HEK293T (cell line): ENCODE data around the gene HIC1.
A peak's percentile ranks its signal among the peaks of the same experiment; 100 is the strongest.
"Not testable (repeated sequence)": the region's sequence is repeated elsewhere in the genome, so short reads cannot be mapped to it uniquely, and the experiment has no call there.

Experiments used
- CTCF ChIA-PET: fragments of 350-600 bp; formaldehyde crosslinking; extraction: SDS; loops from one replicate; lab custom pipeline; 2021; ENCODE audit warnings: antibody characterized with exemption, inconsistent platforms; lab: Yijun Ruan, JAX
- POLR2A ChIA-PET: fragments of 350-600 bp; formaldehyde crosslinking; extraction: SDS; loops from one replicate; lab custom pipeline; 2020; ENCODE audit warnings: antibody characterized with exemption, inconsistent platforms; lab: Yijun Ruan, JAX
- DNase-seq: peaks from one replicate; pipeline ENCODE4 v3.0.0; 2012; ENCODE audit warnings: mixed read lengths; ENCODE audit errors: extremely low spot score
- ARNT ChIP-seq: fragments of 450-650 bp; IDR thresholded peaks from 2 replicates; pipeline ENCODE4 v1.6.1; 2017; ENCODE audit warnings: mild to moderate bottlenecking
- BHLHE40 ChIP-seq: fragments of 450-650 bp; IDR thresholded peaks from 2 replicates; pipeline ENCODE4 v1.6.1; 2016; ENCODE audit warnings: mild to moderate bottlenecking, moderate library complexity, borderline replicate concordance
- CTBP1 ChIP-seq: fragments of 450-650 bp; IDR thresholded peaks from 2 replicates; pipeline ENCODE4 v1.6.1; 2016; ENCODE audit warnings: borderline replicate concordance
- ELF4 ChIP-seq: fragments of 450-650 bp; IDR thresholded peaks from 2 replicates; pipeline ENCODE4 v1.6.1; 2017; ENCODE audit warnings: antibody characterized with exemption
- FOXA1 ChIP-seq: fragments of 450-650 bp; IDR thresholded peaks from 2 replicates; pipeline ENCODE4 v1.6.1; 2016; ENCODE audit warnings: mild to moderate bottlenecking
- FOXK2 ChIP-seq: fragments of 450-650 bp; IDR thresholded peaks from 2 replicates; pipeline ENCODE4 v1.6.1; 2016; ENCODE audit warnings: mild to moderate bottlenecking
- FOXM1 ChIP-seq: fragments of 450-650 bp; IDR thresholded peaks from 2 replicates; pipeline ENCODE4 v1.6.1; 2017; ENCODE audit warnings: mild to moderate bottlenecking, borderline replicate concordance
- HDGF ChIP-seq: fragments of 450-650 bp; IDR thresholded peaks from 2 replicates; pipeline ENCODE4 v1.6.1; 2017; ENCODE audit warnings: antibody characterized with exemption, borderline replicate concordance
- L3MBTL2 ChIP-seq: fragments of 450-650 bp; conservative IDR thresholded peaks from 2 replicates; pipeline ENCODE4 v1.6.1; 2016; ENCODE audit warnings: mild to moderate bottlenecking
- LEF1 ChIP-seq: fragments of 450-650 bp; IDR thresholded peaks from 2 replicates; pipeline ENCODE4 v1.6.1; 2017; ENCODE audit warnings: mild to moderate bottlenecking, borderline replicate concordance
- NFRKB ChIP-seq: fragments of 450-650 bp; IDR thresholded peaks from 2 replicates; pipeline ENCODE4 v1.6.1; 2016; ENCODE audit warnings: mild to moderate bottlenecking, moderate library complexity
- PKNOX1 ChIP-seq: fragments of 450-650 bp; IDR thresholded peaks from 2 replicates; pipeline ENCODE4 v1.6.1; 2016
- SP1 ChIP-seq: fragments of 450-650 bp; IDR thresholded peaks from 2 replicates; pipeline ENCODE4 v1.6.1; 2017
- SUZ12 ChIP-seq: fragments of 450-650 bp; IDR thresholded peaks from 2 replicates; pipeline ENCODE4 v1.6.1; 2016; ENCODE audit warnings: mild to moderate bottlenecking
- TARDBP ChIP-seq: fragments of 450-650 bp; IDR thresholded peaks from 2 replicates; pipeline ENCODE4 v1.6.1; 2016
- ZNF384 ChIP-seq: fragments of 450-650 bp; IDR thresholded peaks from 2 replicates; pipeline ENCODE4 v1.6.1; 2016

The HIC1 gene

GRCh38 chr17:2054512-2055291, at the start of gene HIC1:
Gene HIC1, plus strand, starts transcription at chr17:2055103. Its CDS starts 1,588 bp downstream, at chr17:2056691.
- ChIA-PET POLR2A (no interaction called here), CTCF (interaction anchor here (0.5 to 2.2 kb wide), 15 partner anchors 8 to 249 kb away, joined by 3 to 27 read pairs (median 3); partner anchors contain the start of genes SMG6 and SRR)
- TF ChIP-seq SUZ12 (no peak), CTBP1 (peak; percentile 65)
- peak; percentile 84 for DNase-seq

GRCh38 chr17:2008332-2009126, 46.4 kb upstream of the HIC1 start:
- POLR2A ChIA-PET: no interaction called here

GRCh38 chr17:2009737-2010136, 45.2 kb upstream of the HIC1 start:
- TF ChIP-seq LEF1: no peak
- TF ChIP-seq FOXM1: no peak
- no peak for TF ChIP-seq ARNT
- TF ChIP-seq CTBP1: no peak
- TF ChIP-seq SP1: no peak
- no peak for TF ChIP-seq HDGF
- no peak for TF ChIP-seq NFRKB
- DNase-seq: no peak
- POLR2A ChIA-PET: no interaction called here
- CTCF ChIA-PET: no interaction called here

More at GRCh38 chr17:2008332-2009126, 46.4 kb upstream of the HIC1 start:
- TF ChIP-seq PKNOX1 (no peak), HDGF (no peak), FOXK2 (no peak), CTBP1 (no peak), LEF1 (no peak), ZNF384 (no peak), TARDBP (no peak), L3MBTL2 (no peak), BHLHE40 (no peak)
- no peak for DNase-seq
- CTCF ChIA-PET: no interaction called here

- DNase-seq: no peak
- no peak for TF ChIP-seq FOXK2
- TF ChIP-seq ZNF384: no peak
- TF ChIP-seq TARDBP: no peak
- TF ChIP-seq ARNT: no peak
- TF ChIP-seq HDGF: no peak
- no peak for TF ChIP-seq FOXM1
- TF ChIP-seq NFRKB: no peak
- TF ChIP-seq L3MBTL2: no peak
- TF ChIP-seq BHLHE40: no peak
- no peak for TF ChIP-seq LEF1
- ChIA-PET CTCF (interaction anchor here (0.9 kb wide), 1 partner anchor 12 kb away, joined by 4 read pairs; no protein-coding TSS in a partner anchor), POLR2A (no interaction called here)
Measured at GRCh38 chr17:2011411-2012371, 43.2 kb upstream of the HIC1 start.

- no peak for DNase-seq
- TF ChIP-seq LEF1 (no peak), ARNT (no peak), TARDBP (no peak), FOXK2 (no peak)
- CTCF ChIA-PET: no interaction called here
- POLR2A ChIA-PET: no interaction called here
Measured at GRCh38 chr17:2012499-2012898, 42.4 kb upstream of the HIC1 start.

GRCh38 chr17:2013220-2013993, 41.5 kb upstream of the HIC1 start:
- DNase-seq, CTCF ChIA-PET: not testable (repeated sequence)
- POLR2A ChIA-PET: interaction anchor here (1.1 kb wide), 1 partner anchor 14 kb away, joined by 3 read pairs; no protein-coding TSS in a partner anchor

- CTCF ChIA-PET: no interaction called here
- POLR2A ChIA-PET: interaction anchor here (1.1 kb wide), 1 partner anchor 13 kb away, joined by 3 read pairs; no protein-coding TSS in a partner anchor
- DNase-seq: no peak
- TF ChIP-seq ARNT (no peak), FOXA1 (no peak), TARDBP (no peak), SP1 (no peak), BHLHE40 (no peak), ELF4 (no peak), ZNF384 (no peak), HDGF (no peak), SUZ12 (no peak), PKNOX1 (no peak), LEF1 (no peak), NFRKB (no peak)
Measured at GRCh38 chr17:2013994-2014317, 40.9 kb upstream of the HIC1 start.
